HepG2 (cell line): ENCODE results near the gene ITGB2. TPM values are rescaled to one million over a fixed set of nuclear protein-coding genes. Genes with fewer than 3 reads are reported as not detected.

Experiments
- ATAC-seq: fragments of 200-7000 bp; cut with Tn5 transposase; 3 replicates; pipeline ENCODE4 v1.9.1; 2020; ENCODE audit warnings: mild to moderate bottlenecking, moderate library complexity
- BruUV-seq: library from RNA; stranded (reverse); fragments of 400-500 nt; replicated peaks from 2 replicates; lab custom pipeline; 2021; lab: Mats Ljungman, UMichigan
- CTCF ChIA-PET: fragments of 300-600 bp; formaldehyde crosslinking; extraction: SDS; loops from one replicate; lab custom pipeline; 2021; ENCODE audit warnings: low total read pairs, inconsistent platforms, low intra/inter-chr PET ratio; lab: Yijun Ruan, JAX
- POLR2A ChIA-PET: fragments of 350-600 bp; sonication (Branson Sonifier 250); formaldehyde crosslinking; loops from one replicate; lab custom pipeline; 2020; ENCODE audit warnings: antibody characterized with exemption, inconsistent platforms; lab: Yijun Ruan, JAX
- DNase-seq: peaks from one replicate; pipeline ENCODE4 v3.0.0-alpha.2; 2015; ENCODE audit warnings: low spot score
- FAIRE-seq: peaks from 3 replicates; lab custom pipeline; 2011; peaks lifted over from hg19 to GRCh38; lab: Jason Lieb, UNC
- H2AFZ ChIP-seq: one replicate; pipeline ENCODE4 v1.6.1; 2011; ENCODE audit warnings: low read length, inconsistent platforms
- H3K27ac ChIP-seq: fragments of 300-600 bp; 3 replicates; pipeline ENCODE4 v1.8.0; 2011; ENCODE audit warnings: mixed run types, mild to moderate bottlenecking, mixed read lengths, low read length, inconsistent platforms; ENCODE audit not compliant: insufficient read depth; ENCODE audit errors: extremely low read length
- H3K27me3 ChIP-seq, 2 experiments: fragments of 200-600 bp in 1 of 2; 2 replicates in 1 of 2; 3 replicates in 1 of 2; pipeline versions ENCODE4 v1.6.0 to v1.8.0; 2011; ENCODE audit warnings: low read length in 2 of 2, mild to moderate bottlenecking in 2 of 2, moderate library complexity in 2 of 2, inconsistent platforms in 1 of 2; ENCODE audit not compliant: insufficient read depth in 2 of 2, control insufficient read depth in 1 of 2
- H3K36me3 ChIP-seq, 2 experiments: fragments of 200-600 bp in 1 of 2; replicated peaks in 1 of 2; 2 replicates in 1 of 2; 3 replicates in 1 of 2; pipeline versions ENCODE4 v1.5.1 to v1.8.0; 2011; ENCODE audit warnings: low read length in 2 of 2, inconsistent platforms in 1 of 2; ENCODE audit not compliant: insufficient read depth in 2 of 2, control insufficient read depth in 1 of 2
- H3K4me1 ChIP-seq: 2 replicates; pipeline ENCODE4 v1.5.1; 2012; ENCODE audit warnings: low read length, inconsistent platforms; ENCODE audit not compliant: insufficient read depth
- H3K4me2 ChIP-seq: 2 replicates; pipeline ENCODE4 v1.6.0; 2011; ENCODE audit warnings: low read depth, low read length, inconsistent platforms
- H3K4me3 ChIP-seq, 3 experiments: fragments of 200-600 bp in 1 of 3; sonication (generic), shearing (Covaris generic) in 1 of 3; replicated peaks in 1 of 3; 2 replicates each; pipeline ENCODE4 v1.5.1; 2011 to 2016; ENCODE audit warnings: low read length in 3 of 3, inconsistent platforms in 2 of 3, low read depth in 2 of 3, mild to moderate bottlenecking in 2 of 3, control low read depth in 1 of 3, mixed read lengths in 1 of 3; ENCODE audit not compliant: insufficient read depth in 1 of 3
- H3K79me2 ChIP-seq: one replicate; pipeline ENCODE4 v1.6.1; 2011; ENCODE audit warnings: low read length, inconsistent platforms; ENCODE audit not compliant: insufficient read depth
- H3K9ac ChIP-seq: 2 replicates; pipeline ENCODE4 v1.6.0; 2011; ENCODE audit warnings: mild to moderate bottlenecking, low read depth, low read length, inconsistent platforms; ENCODE audit not compliant: insufficient read depth
- H3K9me3 ChIP-seq: 2 replicates; pipeline ENCODE4 v1.5.1; 2012; ENCODE audit warnings: mild to moderate bottlenecking, low read length
- H4K20me1 ChIP-seq: 2 replicates; pipeline ENCODE4 v1.6.0; 2011; ENCODE audit warnings: inconsistent platforms, mild to moderate bottlenecking, low read length, moderate library complexity; ENCODE audit not compliant: insufficient read depth
- DPF2 ChIP-seq: sonication (generic); formaldehyde crosslinking; IDR thresholded peaks from 2 replicates; pipeline ENCODE4 v1.4.0; 2020; ENCODE audit warnings: mild to moderate bottlenecking, low read depth, missing genetic modification reagents, borderline replicate concordance
- DRAP1 ChIP-seq: IDR thresholded peaks from 2 replicates; pipeline ENCODE4 v1.6.1; 2016; ENCODE audit warnings: missing genetic modification reagents, missing compliant biosample characterization
- GTF3A ChIP-seq: sonication (generic); formaldehyde crosslinking; conservative IDR thresholded peaks from 2 replicates; pipeline ENCODE4 v1.4.0; 2020; ENCODE audit warnings: mild to moderate bottlenecking, missing genetic modification reagents
- HMGXB4 ChIP-seq, 2 experiments: sonication (generic) in 1 of 2; formaldehyde crosslinking in 1 of 2; IDR thresholded peaks; 2 replicates each; pipeline versions ENCODE4 v1.4.0 to v1.6.1; 2018 to 2020; ENCODE audit warnings: missing genetic modification reagents in 2 of 2, borderline replicate concordance in 1 of 2, low read depth in 1 of 2, mild to moderate bottlenecking in 1 of 2, missing biosample characterization in 1 of 2
- KAT7 ChIP-seq: IDR thresholded peaks from 2 replicates; pipeline ENCODE4 v1.6.1; 2018; ENCODE audit warnings: borderline replicate concordance, missing compliant biosample characterization
- MAX ChIP-seq: IDR thresholded peaks from 2 replicates; pipeline ENCODE4 v1.6.1; 2012; ENCODE audit warnings: inconsistent platforms
- MEIS2 ChIP-seq: sonication (generic); formaldehyde crosslinking; IDR thresholded peaks from 2 replicates; pipeline ENCODE4 v1.9.0; 2021; ENCODE audit warnings: mild to moderate bottlenecking, missing genetic modification reagents
- NFIC ChIP-seq: IDR thresholded peaks from 2 replicates; pipeline ENCODE4 v1.6.1; 2012; ENCODE audit warnings: mild to moderate bottlenecking, low read length, inconsistent platforms
- NFRKB ChIP-seq: fragments of 450-650 bp; IDR thresholded peaks from 2 replicates; pipeline ENCODE4 v1.6.1; 2017
- REL ChIP-seq: sonication (generic); formaldehyde crosslinking; conservative IDR thresholded peaks from 2 replicates; pipeline ENCODE4 v1.8.0; 2022; ENCODE audit warnings: mild to moderate bottlenecking, missing genetic modification reagents, moderate library complexity
- REST ChIP-seq, 2 experiments: IDR thresholded peaks; 2 replicates each; pipeline ENCODE4 v1.6.1; 2011 to 2012; ENCODE audit warnings: low read length in 2 of 2, borderline replicate concordance in 1 of 2, low read depth in 1 of 2, mild to moderate bottlenecking in 1 of 2, moderate library complexity in 1 of 2
- RFXAP ChIP-seq: sonication (generic); formaldehyde crosslinking; IDR thresholded peaks from 2 replicates; pipeline ENCODE4 v1.4.0; 2020; ENCODE audit warnings: missing genetic modification reagents, borderline replicate concordance
- RNF2 ChIP-seq: fragments of 450-650 bp; conservative IDR thresholded peaks from 2 replicates; pipeline ENCODE4 v1.6.1; 2016; ENCODE audit warnings: low read depth
- SMAD9 ChIP-seq: sonication (generic); formaldehyde crosslinking; IDR thresholded peaks from 2 replicates; pipeline ENCODE4 v1.5.1; 2020; ENCODE audit warnings: mild to moderate bottlenecking, missing genetic modification reagents
- ZBTB7A ChIP-seq: sonication (generic); formaldehyde crosslinking; IDR thresholded peaks from 2 replicates; pipeline ENCODE4 v1.8.0; 2022; ENCODE audit warnings: mild to moderate bottlenecking, missing genetic modification reagents
- ZNF234 ChIP-seq: sonication (generic); formaldehyde crosslinking; conservative IDR thresholded peaks from 2 replicates; pipeline ENCODE4 v1.5.1; 2020; ENCODE audit warnings: mild to moderate bottlenecking, missing genetic modification reagents
- ZNF446 ChIP-seq: sonication (generic); formaldehyde crosslinking; IDR thresholded peaks from 2 replicates; pipeline ENCODE4 v1.5.0; 2020; ENCODE audit warnings: mild to moderate bottlenecking, missing genetic modification reagents
- ZNF740 ChIP-seq: sonication (generic); formaldehyde crosslinking; IDR thresholded peaks from 2 replicates; pipeline ENCODE4 v1.4.0; 2020; ENCODE audit warnings: missing genetic modification reagents
- WGBS: methylation state at CpG from one replicate; pipeline ENCODE4 v1.1.6; 2017; ENCODE audit warnings: low lambda C conversion rate; 5-methylcytosine and 5-hydroxymethylcytosine counted together
- in situ Hi-C: cut with HindIII; loops from 2 replicates; pipeline ENCODE4 v1.10.0; 2017; ENCODE audit warnings: low pct_unique_long_range_greater_than_20kb; ENCODE audit not compliant: extremely low pct_ligation_motif_present
- intact Hi-C: fragments of 100-400 bp; cut with micrococcal nuclease; formaldehyde crosslinking; loops from one replicate; pipeline ENCODE4 v1.10.0; 2022; ENCODE audit not compliant: unreplicated experiment
- polyA plus RNA-seq, 8 experiments: library from polyadenylated mRNA; depleted of rRNA in 3 of 8; stranded (reverse) in 7 of 8; unstranded in 1 of 8; fragments of >200 nt; fragmentation: Illumina TruSeq in 4 of 8; extraction: Trizol in 4 of 8; gene quantifications; 2 replicates each; pipeline versions ENCODE4 v1.2.1 to v1.2.3, GENCODE V29; 2011 to 2016; ENCODE audit warnings: low read depth in 4 of 8, missing spikeins in 1 of 8, mixed read lengths in 1 of 8; ENCODE audit not compliant: insufficient read depth in 1 of 8
- total RNA-seq, 5 experiments: library from RNA; depleted of rRNA; stranded (reverse); fragments of >200 nt; fragmentation: Illumina TruSeq; extraction: Trizol; gene quantifications; 2 replicates each; pipeline ENCODE4 v1.2.3, GENCODE V29; 2016; ENCODE audit warnings: low read depth in 1 of 5

Gene ITGB2
- total and polyA plus RNA-seq, 2 of the 13 experiments (the other 11 are each of a cell fraction or from before 2014, with no cell fraction given): 4.2 to 18.0 TPM

- Histone ChIP-seq H2AFZ (peak within 1 kb of the TSS; percentile 37), H3K27ac (peak within 1 kb of the TSS; percentile 70), H3K27me3 (no peaks in the 10 kb centered on the region; a peak in 1 of 5 replicates), H3K79me2 (peaks cover 52% of the 10 kb centered on the region), H3K4me1 (peaks cover 62% of the 10 kb centered on the region), H3K9ac (peak within 1 kb of the TSS; percentile 88), H4K20me1 (peaks cover 7% of the 10 kb centered on the region), H3K4me2 (peak within 1 kb of the TSS; percentile 89), H3K4me3 (peak within 1 kb of the TSS; percentile 78 to 95 (median 81)), H3K36me3 (peaks cover 6 to 22% of the 10 kb centered on the region in 2 experiments), H3K9me3 (no peaks in the 10 kb centered on the region)
- FAIRE-seq: no peak
- ChIA-PET POLR2A (interaction anchor here (0.7 to 2.6 kb wide), 7 partner anchors 8 to 586 kb away, joined by 3 to 17 read pairs (median 3); partner anchors contain the start of gene PTTG1IP), CTCF (no interaction called here)
- BruUV-seq: no TSS peak
- ATAC-seq: peak; percentile 89
- 0% methylated on average over 12 of the region's 69 CpGs for WGBS
- intact Hi-C loops: no loop called here
- in situ Hi-C loops: no loop called here
- peak; percentile 62 for DNase-seq
- TF ChIP-seq MEIS2 (CRISPR knock-in tag) (peak; percentile 47; the same call in 1 of the 2 replicates), DPF2 (CRISPR knock-in tag) (no peak), NFIC (no peak; the same call in 1 of the 2 replicates), ZNF446 (CRISPR knock-in tag) (peak; percentile 66; the same call in 1 of the 2 replicates), REL (CRISPR knock-in tag) (peak; percentile 94), ZNF234 (CRISPR knock-in tag) (0 out of 2 replicates have a peak, but pooled peaks have one; percentile 72), GTF3A (CRISPR knock-in tag) (peak; percentile 86; the same call in 1 of the 2 replicates), KAT7 (CRISPR knock-in tag) (peak; percentile 87), RNF2 (no peak; the same call in 1 of the 2 replicates), SMAD9 (CRISPR knock-in tag) (no peak), DRAP1 (CRISPR knock-in tag) (peak; percentile 57; the same call in 1 of the 2 replicates), REST (IDR thresholded peaks at IDR 0.05; ENCODE audit: borderline replicate concordance in 1 of 2, low read depth in 1 of 2, low read length in 2 of 2) (peak in 1 of 2 experiments; percentile 55; a peak in 1 of 4 replicates), HMGXB4 (CRISPR knock-in tag; IDR thresholded peaks at IDR 0.05; ENCODE audit: borderline replicate concordance in 1 of 2, low read depth in 1 of 2) (peak; percentile 21 to 85; a peak in 2 of 4 replicates), RFXAP (CRISPR knock-in tag) (peak; percentile 78), ZBTB7A (CRISPR knock-in tag) (no peak), MAX (peak; percentile 91), NFRKB (no peak), ZNF740 (CRISPR knock-in tag) (no peak)
These were observed 18.9 kb upstream of the ITGB2 start, which contains the start of gene SLX9 for GRCh38 chr21:44939532-44940115. Gene SLX9, plus strand, starts transcription at chr21:44940029. Its CDS starts 29 bp downstream, at chr21:44940058.
